ENCODE measurements around the gene ALDH2. TPM values are rescaled to one million over a fixed set of nuclear protein-coding genes. Genes with fewer than 3 reads are reported as not detected.
A peak's percentile ranks its signal among the peaks of the same experiment; 100 is the strongest.

The ALDH2 gene
- total and polyA plus RNA-seq, 9 of the 15 experiments (the other 6 are each of a cell fraction or from before 2014, with no cell fraction given), result 1.9 to 22.5 (median 12.2) TPM

DNA sequence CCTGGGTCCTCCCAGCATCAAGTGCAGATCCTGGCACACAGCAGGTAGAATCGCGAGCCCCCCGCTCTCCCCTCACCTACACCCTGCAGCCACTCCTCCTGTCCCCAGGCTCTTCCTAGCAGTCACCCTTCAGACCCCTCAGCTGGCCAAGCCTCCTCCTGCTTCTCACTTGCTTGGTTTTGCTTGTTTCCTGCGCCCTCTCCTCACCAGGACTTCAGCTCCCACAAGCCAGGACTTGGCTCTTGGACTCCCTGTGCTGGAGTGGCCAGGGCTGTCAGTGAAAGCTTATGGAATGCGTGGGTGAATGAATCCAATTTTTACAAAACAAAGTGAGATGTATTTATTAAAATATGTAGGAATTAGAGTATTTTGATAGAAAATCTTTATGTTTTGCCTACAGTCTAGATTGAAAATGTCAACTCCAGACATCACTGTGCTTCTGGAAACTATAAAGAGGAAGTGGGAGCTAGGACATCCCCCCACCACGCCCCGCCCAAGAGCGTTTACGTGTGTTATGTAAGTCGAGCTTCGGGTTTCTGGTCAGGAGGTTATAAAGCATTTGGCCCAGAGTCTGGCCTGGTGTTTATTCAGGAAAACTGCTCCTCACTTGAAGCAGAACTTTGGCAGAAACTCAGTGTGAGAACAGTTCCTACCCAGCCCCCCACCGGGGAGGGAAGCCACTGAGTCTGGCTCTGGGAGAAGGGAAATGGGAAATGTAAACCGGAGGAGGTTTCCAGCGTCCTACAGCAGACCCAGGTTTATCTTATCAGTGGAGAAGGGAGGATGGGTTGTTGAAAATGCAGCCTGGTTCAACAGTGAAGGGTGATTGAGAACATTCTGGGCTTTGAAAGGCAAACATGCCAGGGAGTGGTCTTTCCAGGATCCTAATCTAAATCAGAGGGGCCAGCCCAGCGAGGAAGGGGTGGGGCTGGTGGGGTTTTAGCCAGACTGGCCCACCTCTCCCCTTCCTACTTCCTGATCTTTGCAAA is 8.8 kb downstream of the ALDH2 start:
- peak; percentile 89 for ATAC-seq
- DNase-seq (ENCODE audit: extremely low read depth in 1 of 4, low spot score in 3 of 4), result peak; percentile 67 to 91 (median 73)
- H4K20me1 ChIP-seq (replicated peaks; ENCODE audit: control insufficient read depth, insufficient read depth, low read length), result no peaks in the 10 kb centered on the region
- peak overlapping the region; percentile 96 for H2AFZ ChIP-seq (ENCODE audit: low read depth, low read length)
- 12% methylated on average over 14 of the region's 15 CpGs for WGBS (ENCODE audit: insufficient coverage, low coverage, missing lambda C conversion rate)
- peak overlapping the region; percentile 31 for H3K4me3 ChIP-seq
- H3K79me2 ChIP-seq (ENCODE audit: control insufficient read depth, insufficient read depth, low read length), result no peaks in the 10 kb centered on the region
- H3K9me1 ChIP-seq (ENCODE audit: control insufficient read depth, insufficient read depth, low read length), result no peaks in the 10 kb centered on the region
- peak overlapping the region; percentile 64 to 85 for H3K9ac ChIP-seq (ENCODE audit: insufficient read depth in 1 of 2, low read depth in 2 of 2, low read length in 2 of 2)
- H3K4me2 ChIP-seq (ENCODE audit: insufficient read depth, low read length), result peak overlapping the region; percentile 89
- POLR2A ChIA-PET, result interaction anchor here (0.6 to 2.8 kb wide), 9 partner anchors 8 to 144 kb away, joined by 3 to 14 read pairs (median 4); no protein-coding TSS in a partner anchor
- no TSS peak for BruUV-seq (replicated peaks)
- CTCF ChIA-PET (ENCODE audit: low intra/inter-chr PET ratio), result no interaction called here
- H3K27ac ChIP-seq (ENCODE audit: extremely low read depth, low read depth, low read length), result peak overlapping the region; percentile 90
- peaks cover 28 to 36% of the 10 kb centered on the region in 2 experiments for H3K4me1 ChIP-seq (replicated peaks in 1 of 2; ENCODE audit: control insufficient read depth in 2 of 2, insufficient read depth in 2 of 2, low read length in 2 of 2)
- H3K36me3 ChIP-seq (ENCODE audit: control insufficient read depth, insufficient read depth, low read length), result no peaks in the 10 kb centered on the region
- in situ Hi-C loops (cut with MboI) (no loop called here), intact Hi-C loops (cut with micrococcal nuclease) (loop anchor here (2.0 kb wide), 1 partner anchor 65 kb away; no protein-coding TSS in a partner anchor)
- peak; percentile 92 for FAIRE-seq
- H3K27me3 ChIP-seq (ENCODE audit: control insufficient read depth in 2 of 2, insufficient read depth in 2 of 2, low read length in 2 of 2), result no peaks in the 10 kb centered on the region
- H3K9me3 ChIP-seq (replicated peaks; ENCODE audit: control insufficient read depth, insufficient read depth, low read depth, low read length), result no peaks in the 10 kb centered on the region; the same call in 1 of the 2 replicates
- TF ChIP-seq SPI1 (IDR thresholded peaks at IDR 0.05; ENCODE audit: borderline replicate concordance, low read depth, low read length), result peak; percentile 100
- TF ChIP-seq SMARCE1 (IDR thresholded peaks at IDR 0.05), result peak; percentile 86
- peak; percentile 28; the same call in 1 of the 2 replicates for TF ChIP-seq BCOR (IDR thresholded peaks at IDR 0.05)
- no peak for TF ChIP-seq FOXJ2 (tag; IDR thresholded peaks at IDR 0.05)
- peak; percentile 63; the same call in 1 of the 2 replicates for TF ChIP-seq BACH1 (tag; IDR thresholded peaks at IDR 0.05)
- TF ChIP-seq POLR2H (tag; IDR thresholded peaks at IDR 0.05; ENCODE audit: low read depth), result peak; percentile 50
- 0 out of 2 replicates have a peak, but pooled peaks have one; percentile 49 for TF ChIP-seq LCOR (CRISPR knock-in tag; IDR thresholded peaks at IDR 0.05)
- peak; percentile 53 for TF ChIP-seq CEBPB (tag; IDR thresholded peaks at IDR 0.05)
- TF ChIP-seq, protein P1, sequence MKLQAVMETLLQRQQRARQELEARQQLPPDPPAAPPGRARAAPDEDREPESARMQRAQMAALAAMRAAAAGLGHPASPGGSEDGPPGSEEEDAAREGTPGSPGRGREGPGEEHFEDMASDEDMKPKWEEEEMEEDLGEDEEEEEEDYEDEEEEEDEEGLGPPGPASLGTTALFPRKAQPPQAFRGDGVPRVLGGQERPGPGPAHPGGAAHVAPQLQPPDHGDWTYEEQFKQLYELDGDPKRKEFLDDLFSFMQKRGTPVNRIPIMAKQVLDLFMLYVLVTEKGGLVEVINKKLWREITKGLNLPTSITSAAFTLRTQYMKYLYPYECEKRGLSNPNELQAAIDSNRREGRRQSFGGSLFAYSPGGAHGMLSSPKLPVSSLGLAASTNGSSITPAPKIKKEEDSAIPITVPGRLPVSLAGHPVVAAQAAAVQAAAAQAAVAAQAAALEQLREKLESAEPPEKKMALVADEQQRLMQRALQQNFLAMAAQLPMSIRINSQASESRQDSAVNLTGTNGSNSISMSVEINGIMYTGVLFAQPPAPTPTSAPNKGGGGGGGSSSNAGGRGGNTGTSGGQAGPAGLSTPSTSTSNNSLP (IDR thresholded peaks at IDR 0.05; ENCODE audit: borderline replicate concordance, low read depth, low read length), result 0 out of 2 replicates have a peak, but pooled peaks have one; percentile 39
- TF ChIP-seq MAZ (CRISPR knock-in tag; conservative IDR thresholded peaks at IDR 0.05 in 1 of 2, IDR thresholded peaks at IDR 0.05 in 1 of 2), result peak in 1 of 2 experiments; percentile 84; a peak in 3 of 4 replicates
- peak; percentile 55 for TF ChIP-seq NEUROD1 (IDR thresholded peaks at IDR 0.05; ENCODE audit: borderline replicate concordance, low read depth, low read length, partially characterized antibody)
- peak; percentile 80 for TF ChIP-seq MTA1 (IDR thresholded peaks at IDR 0.05; ENCODE audit: borderline replicate concordance)
- 0 out of 2 replicates have a peak, but pooled peaks have one; percentile 13 for TF ChIP-seq ESRRA (IDR thresholded peaks at IDR 0.05; ENCODE audit: borderline replicate concordance, low read depth)
- TF ChIP-seq HDAC1 (IDR thresholded peaks at IDR 0.05), result peak in 1 of 2 experiments; percentile 60; a peak in 2 of 4 replicates
- TF ChIP-seq, protein P2, sequence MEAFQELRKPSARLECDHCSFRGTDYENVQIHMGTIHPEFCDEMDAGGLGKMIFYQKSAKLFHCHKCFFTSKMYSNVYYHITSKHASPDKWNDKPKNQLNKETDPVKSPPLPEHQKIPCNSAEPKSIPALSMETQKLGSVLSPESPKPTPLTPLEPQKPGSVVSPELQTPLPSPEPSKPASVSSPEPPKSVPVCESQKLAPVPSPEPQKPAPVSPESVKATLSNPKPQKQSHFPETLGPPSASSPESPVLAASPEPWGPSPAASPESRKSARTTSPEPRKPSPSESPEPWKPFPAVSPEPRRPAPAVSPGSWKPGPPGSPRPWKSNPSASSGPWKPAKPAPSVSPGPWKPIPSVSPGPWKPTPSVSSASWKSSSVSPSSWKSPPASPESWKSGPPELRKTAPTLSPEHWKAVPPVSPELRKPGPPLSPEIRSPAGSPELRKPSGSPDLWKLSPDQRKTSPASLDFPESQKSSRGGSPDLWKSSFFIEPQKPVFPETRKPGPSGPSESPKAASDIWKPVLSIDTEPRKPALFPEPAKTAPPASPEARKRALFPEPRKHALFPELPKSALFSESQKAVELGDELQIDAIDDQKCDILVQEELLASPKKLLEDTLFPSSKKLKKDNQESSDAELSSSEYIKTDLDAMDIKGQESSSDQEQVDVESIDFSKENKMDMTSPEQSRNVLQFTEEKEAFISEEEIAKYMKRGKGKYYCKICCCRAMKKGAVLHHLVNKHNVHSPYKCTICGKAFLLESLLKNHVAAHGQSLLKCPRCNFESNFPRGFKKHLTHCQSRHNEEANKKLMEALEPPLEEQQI (IDR thresholded peaks at IDR 0.05), result no peak

Measured in K562 (cell line).